ENCODE data around the gene LMX1B.

DNA sequence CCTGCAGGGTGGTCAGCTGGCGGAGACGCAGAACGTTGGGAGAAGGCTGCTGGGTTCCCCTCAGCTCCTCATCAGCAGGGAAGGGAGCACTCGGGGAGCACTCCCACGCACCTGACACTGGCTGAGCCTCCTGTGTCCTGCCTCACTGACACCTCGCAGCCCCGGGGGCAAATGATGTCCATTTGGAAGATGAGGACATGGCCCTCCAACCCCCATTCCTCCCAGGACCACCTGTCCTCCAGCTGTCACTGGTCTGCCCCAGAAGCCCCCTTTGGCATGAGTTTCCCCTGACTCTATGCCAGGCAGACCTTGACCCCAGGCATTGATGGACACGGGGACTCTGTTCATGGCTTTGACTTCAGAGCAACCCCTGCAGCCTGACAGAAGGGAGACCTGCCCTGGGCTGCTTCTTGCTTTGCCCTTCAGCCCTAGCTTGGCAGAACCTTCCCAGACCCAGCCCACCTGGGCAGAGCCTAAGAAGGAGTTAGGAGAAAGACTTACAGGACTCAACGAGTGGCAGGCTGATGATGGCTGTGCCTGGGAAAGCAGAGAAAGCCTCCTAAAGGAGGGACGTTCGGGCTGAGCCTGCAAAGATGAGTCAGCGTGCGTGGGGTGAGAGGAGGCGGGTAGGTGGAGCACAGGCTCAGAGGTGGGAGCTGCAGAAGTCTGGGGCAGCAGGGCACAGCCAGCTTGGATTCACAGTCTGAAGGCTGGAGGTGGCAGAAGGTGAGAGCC is 90.6 kb downstream of the LMX1B start:
- TF ChIP-seq, protein P1, sequence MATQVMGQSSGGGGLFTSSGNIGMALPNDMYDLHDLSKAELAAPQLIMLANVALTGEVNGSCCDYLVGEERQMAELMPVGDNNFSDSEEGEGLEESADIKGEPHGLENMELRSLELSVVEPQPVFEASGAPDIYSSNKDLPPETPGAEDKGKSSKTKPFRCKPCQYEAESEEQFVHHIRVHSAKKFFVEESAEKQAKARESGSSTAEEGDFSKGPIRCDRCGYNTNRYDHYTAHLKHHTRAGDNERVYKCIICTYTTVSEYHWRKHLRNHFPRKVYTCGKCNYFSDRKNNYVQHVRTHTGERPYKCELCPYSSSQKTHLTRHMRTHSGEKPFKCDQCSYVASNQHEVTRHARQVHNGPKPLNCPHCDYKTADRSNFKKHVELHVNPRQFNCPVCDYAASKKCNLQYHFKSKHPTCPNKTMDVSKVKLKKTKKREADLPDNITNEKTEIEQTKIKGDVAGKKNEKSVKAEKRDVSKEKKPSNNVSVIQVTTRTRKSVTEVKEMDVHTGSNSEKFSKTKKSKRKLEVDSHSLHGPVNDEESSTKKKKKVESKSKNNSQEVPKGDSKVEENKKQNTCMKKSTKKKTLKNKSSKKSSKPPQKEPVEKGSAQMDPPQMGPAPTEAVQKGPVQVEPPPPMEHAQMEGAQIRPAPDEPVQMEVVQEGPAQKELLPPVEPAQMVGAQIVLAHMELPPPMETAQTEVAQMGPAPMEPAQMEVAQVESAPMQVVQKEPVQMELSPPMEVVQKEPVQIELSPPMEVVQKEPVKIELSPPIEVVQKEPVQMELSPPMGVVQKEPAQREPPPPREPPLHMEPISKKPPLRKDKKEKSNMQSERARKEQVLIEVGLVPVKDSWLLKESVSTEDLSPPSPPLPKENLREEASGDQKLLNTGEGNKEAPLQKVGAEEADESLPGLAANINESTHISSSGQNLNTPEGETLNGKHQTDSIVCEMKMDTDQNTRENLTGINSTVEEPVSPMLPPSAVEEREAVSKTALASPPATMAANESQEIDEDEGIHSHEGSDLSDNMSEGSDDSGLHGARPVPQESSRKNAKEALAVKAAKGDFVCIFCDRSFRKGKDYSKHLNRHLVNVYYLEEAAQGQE (IDR thresholded peaks at IDR 0.05; ENCODE audit: insufficient read depth in 1 of 2, low read depth in 2 of 2, low read length in 2 of 2): no peak
- TF ChIP-seq POLR2AphosphoS5 (IDR thresholded peaks at IDR 0.05; ENCODE audit: low read depth, low read length) (no peak), SIN3A (IDR thresholded peaks at IDR 0.05; ENCODE audit: borderline replicate concordance, insufficient read depth, low read length) (no peak), TAF1 (IDR thresholded peaks at IDR 0.05; ENCODE audit: borderline replicate concordance, insufficient read depth, low read length) (no peak), FOXP2 (optimal IDR thresholded peaks at IDR 0.05; ENCODE audit: borderline replicate concordance, extremely low read depth, extremely low read length, insufficient read depth) (no peak)

Data from PFSK-1 (cell line).